ENCODE results near the gene PLAA. TPM values are rescaled to one million over a fixed set of nuclear protein-coding genes. Genes with fewer than 3 reads are reported as not detected.

PLAA gene
- total RNA-seq, 1 experiment from 2014 or later, result 13.3 TPM

DNA sequence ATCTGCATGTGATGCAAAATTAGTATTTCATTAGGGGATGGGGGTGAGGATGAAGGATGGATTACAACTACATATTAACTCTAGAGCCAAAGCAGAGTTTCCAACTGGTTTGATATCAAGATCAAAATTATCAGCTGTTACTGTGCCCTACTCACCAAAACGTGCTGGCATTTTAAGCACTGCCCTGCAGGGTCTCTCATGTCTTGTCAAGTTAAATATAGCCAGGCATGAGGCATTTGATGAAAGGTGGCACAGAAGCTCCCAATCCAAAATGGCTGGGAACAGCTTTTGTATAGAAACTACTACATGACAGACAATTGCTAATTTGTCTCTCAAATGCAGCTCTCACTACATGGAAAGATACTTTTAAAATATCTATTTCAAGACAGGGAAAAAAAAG lies 27.3 kb downstream of the PLAA start:
- no peaks in the 10 kb centered on the region; the same call in 1 of the 2 replicates for H3K36me3 ChIP-seq (ENCODE audit: control insufficient read depth, insufficient read depth, low read length)
- ATAC-seq (no peak), DNase-seq (ENCODE audit: low read depth, low spot score) (no peak)
- H3K4me1 ChIP-seq (ENCODE audit: control insufficient read depth, insufficient read depth, low read length), result no peaks in the 10 kb centered on the region
- intact Hi-C loops (cut with micrococcal nuclease; ENCODE audit: unreplicated experiment), result no loop called here
- H3K9me3 ChIP-seq (ENCODE audit: control insufficient read depth, insufficient read depth, low read depth, low read length), result no peaks in the 10 kb centered on the region
- no TSS peak for BruUV-seq (replicated peaks)
- ChIA-PET POLR2A (interaction anchor here (1.3 kb wide), 1 partner anchor 16 kb away, joined by 3 read pairs; no protein-coding TSS in a partner anchor), CTCF (no interaction called here)
- no peak for TF ChIP-seq TCF7L2 (IDR thresholded peaks at IDR 0.05; ENCODE audit: low read depth, low read length)
- TF ChIP-seq POLR2AphosphoS5 (IDR thresholded peaks at IDR 0.05; ENCODE audit: low read depth, low read length), result no peak
- TF ChIP-seq SIN3A (IDR thresholded peaks at IDR 0.05; ENCODE audit: borderline replicate concordance, insufficient read depth, low read depth, low read length), result no peak
- TF ChIP-seq, protein P1, sequence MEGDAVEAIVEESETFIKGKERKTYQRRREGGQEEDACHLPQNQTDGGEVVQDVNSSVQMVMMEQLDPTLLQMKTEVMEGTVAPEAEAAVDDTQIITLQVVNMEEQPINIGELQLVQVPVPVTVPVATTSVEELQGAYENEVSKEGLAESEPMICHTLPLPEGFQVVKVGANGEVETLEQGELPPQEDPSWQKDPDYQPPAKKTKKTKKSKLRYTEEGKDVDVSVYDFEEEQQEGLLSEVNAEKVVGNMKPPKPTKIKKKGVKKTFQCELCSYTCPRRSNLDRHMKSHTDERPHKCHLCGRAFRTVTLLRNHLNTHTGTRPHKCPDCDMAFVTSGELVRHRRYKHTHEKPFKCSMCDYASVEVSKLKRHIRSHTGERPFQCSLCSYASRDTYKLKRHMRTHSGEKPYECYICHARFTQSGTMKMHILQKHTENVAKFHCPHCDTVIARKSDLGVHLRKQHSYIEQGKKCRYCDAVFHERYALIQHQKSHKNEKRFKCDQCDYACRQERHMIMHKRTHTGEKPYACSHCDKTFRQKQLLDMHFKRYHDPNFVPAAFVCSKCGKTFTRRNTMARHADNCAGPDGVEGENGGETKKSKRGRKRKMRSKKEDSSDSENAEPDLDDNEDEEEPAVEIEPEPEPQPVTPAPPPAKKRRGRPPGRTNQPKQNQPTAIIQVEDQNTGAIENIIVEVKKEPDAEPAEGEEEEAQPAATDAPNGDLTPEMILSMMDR (IDR thresholded peaks at IDR 0.05), result no peak
- TF ChIP-seq, protein P2, sequence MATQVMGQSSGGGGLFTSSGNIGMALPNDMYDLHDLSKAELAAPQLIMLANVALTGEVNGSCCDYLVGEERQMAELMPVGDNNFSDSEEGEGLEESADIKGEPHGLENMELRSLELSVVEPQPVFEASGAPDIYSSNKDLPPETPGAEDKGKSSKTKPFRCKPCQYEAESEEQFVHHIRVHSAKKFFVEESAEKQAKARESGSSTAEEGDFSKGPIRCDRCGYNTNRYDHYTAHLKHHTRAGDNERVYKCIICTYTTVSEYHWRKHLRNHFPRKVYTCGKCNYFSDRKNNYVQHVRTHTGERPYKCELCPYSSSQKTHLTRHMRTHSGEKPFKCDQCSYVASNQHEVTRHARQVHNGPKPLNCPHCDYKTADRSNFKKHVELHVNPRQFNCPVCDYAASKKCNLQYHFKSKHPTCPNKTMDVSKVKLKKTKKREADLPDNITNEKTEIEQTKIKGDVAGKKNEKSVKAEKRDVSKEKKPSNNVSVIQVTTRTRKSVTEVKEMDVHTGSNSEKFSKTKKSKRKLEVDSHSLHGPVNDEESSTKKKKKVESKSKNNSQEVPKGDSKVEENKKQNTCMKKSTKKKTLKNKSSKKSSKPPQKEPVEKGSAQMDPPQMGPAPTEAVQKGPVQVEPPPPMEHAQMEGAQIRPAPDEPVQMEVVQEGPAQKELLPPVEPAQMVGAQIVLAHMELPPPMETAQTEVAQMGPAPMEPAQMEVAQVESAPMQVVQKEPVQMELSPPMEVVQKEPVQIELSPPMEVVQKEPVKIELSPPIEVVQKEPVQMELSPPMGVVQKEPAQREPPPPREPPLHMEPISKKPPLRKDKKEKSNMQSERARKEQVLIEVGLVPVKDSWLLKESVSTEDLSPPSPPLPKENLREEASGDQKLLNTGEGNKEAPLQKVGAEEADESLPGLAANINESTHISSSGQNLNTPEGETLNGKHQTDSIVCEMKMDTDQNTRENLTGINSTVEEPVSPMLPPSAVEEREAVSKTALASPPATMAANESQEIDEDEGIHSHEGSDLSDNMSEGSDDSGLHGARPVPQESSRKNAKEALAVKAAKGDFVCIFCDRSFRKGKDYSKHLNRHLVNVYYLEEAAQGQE (IDR thresholded peaks at IDR 0.05; ENCODE audit: insufficient read depth in 1 of 2, low read depth in 2 of 2, low read length in 1 of 2), result no peak
- H3K4me3 ChIP-seq (ENCODE audit: low read depth in 2 of 2, low read length in 2 of 2), result no peak overlapping the region
- in situ Hi-C loops (cut with HindIII; ENCODE audit: low pct_unique_long_range_greater_than_20kb, low sequenced_read_pairs), result no loop called here
- H3K27ac ChIP-seq (ENCODE audit: low read length), result no peak overlapping the region
- no peaks in the 10 kb centered on the region for H3K27me3 ChIP-seq (ENCODE audit: control insufficient read depth, insufficient read depth, low read length)

DNA sequence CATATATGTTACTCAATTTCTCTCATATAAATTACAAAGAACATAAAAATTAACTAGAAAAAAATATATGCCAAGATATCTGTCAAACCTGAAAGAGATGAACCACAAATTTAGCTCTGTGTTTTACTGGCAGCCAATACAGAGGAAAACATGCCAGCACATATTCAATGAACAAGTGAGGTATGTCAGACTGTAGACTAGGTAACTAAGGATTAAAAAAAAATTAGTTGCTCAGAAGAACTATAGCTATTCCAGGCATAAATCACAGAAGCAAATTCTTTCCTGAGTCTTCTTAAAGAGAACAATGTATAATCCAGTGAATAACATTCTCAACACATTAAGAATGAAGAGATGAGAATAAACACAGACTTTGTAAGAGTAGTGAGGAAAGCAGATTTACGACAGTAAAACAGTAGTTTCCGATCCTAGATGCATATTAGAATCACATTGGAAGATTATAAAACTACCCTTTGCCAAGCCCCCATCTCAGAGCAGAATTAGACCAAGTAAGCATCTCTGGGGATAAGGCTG lies 33.8 kb downstream of the PLAA start:
- intact Hi-C loops (cut with micrococcal nuclease; ENCODE audit: unreplicated experiment), result no loop called here
- no peaks in the 10 kb centered on the region; the same call in 1 of the 2 replicates for H3K36me3 ChIP-seq (ENCODE audit: control insufficient read depth, insufficient read depth, low read length)
- POLR2A ChIA-PET, result no interaction called here
- no peaks in the 10 kb centered on the region for H3K27me3 ChIP-seq (ENCODE audit: control insufficient read depth, insufficient read depth, low read length)
- no TSS peak for BruUV-seq (replicated peaks)
- no peaks in the 10 kb centered on the region for H3K9me3 ChIP-seq (ENCODE audit: control insufficient read depth, insufficient read depth, low read depth, low read length)
- TF ChIP-seq SIN3A (IDR thresholded peaks at IDR 0.05; ENCODE audit: borderline replicate concordance, insufficient read depth, low read depth, low read length) (no peak), TCF7L2 (IDR thresholded peaks at IDR 0.05; ENCODE audit: low read depth, low read length) (no peak), POLR2AphosphoS5 (IDR thresholded peaks at IDR 0.05; ENCODE audit: low read depth, low read length) (no peak)
- TF ChIP-seq, protein P1 (IDR thresholded peaks at IDR 0.05), result no peak
- TF ChIP-seq, protein P2 (IDR thresholded peaks at IDR 0.05; ENCODE audit: insufficient read depth in 1 of 2, low read depth in 2 of 2, low read length in 1 of 2), result no peak
- H3K27ac ChIP-seq (ENCODE audit: low read length), result no peak overlapping the region
- no peak for DNase-seq (ENCODE audit: low read depth, low spot score)
- in situ Hi-C loops (cut with HindIII; ENCODE audit: low pct_unique_long_range_greater_than_20kb, low sequenced_read_pairs), result no loop called here
- CTCF ChIA-PET, result no interaction called here
- H3K4me3 ChIP-seq (ENCODE audit: low read depth in 2 of 2, low read length in 2 of 2), result no peak overlapping the region
- no peak for ATAC-seq
- no peaks in the 10 kb centered on the region for H3K4me1 ChIP-seq (ENCODE audit: control insufficient read depth, insufficient read depth, low read length)

Data from Panc1 (cell line).